ENCODE results near the gene SND1.

GRCh38 chr7:127618775-127619174 is 33.2 kb upstream of the SND1 start:
- TF ChIP-seq CTCF (IDR thresholded peaks at IDR 0.05) = no peak
- no peak for TF ChIP-seq POLR2A (IDR thresholded peaks at IDR 0.05)
- no peak for TF ChIP-seq EP300 (IDR thresholded peaks at IDR 0.05)
